Osteocyte (in vitro differentiated cells): ENCODE measurements around the gene TPCN2. TPM values are rescaled to one million over a fixed set of nuclear protein-coding genes. Genes with fewer than 3 reads are reported as not detected.
"Not testable (repeated sequence)": the region's sequence is repeated elsewhere in the genome, so short reads cannot be mapped to it uniquely, and the experiment has no call there.

ENCODE experiments used
- DNase-seq: peaks from one replicate; pipeline ENCODE4 v3.0.0; 2021; ENCODE audit warnings: mixed read lengths; ENCODE audit not compliant: unreplicated experiment; ENCODE audit errors: extremely low spot score
- H3K27ac Mint-ChIP-seq: one replicate; pipeline ENCODE4 v1.8.0; 2021; ENCODE audit warnings: mild to moderate bottlenecking, mixed read lengths; ENCODE audit not compliant: unreplicated experiment
- H3K27me3 Mint-ChIP-seq: one replicate; pipeline ENCODE4 v1.8.0; 2021; ENCODE audit warnings: mixed read lengths; ENCODE audit not compliant: unreplicated experiment
- H3K36me3 Mint-ChIP-seq: one replicate; pipeline ENCODE4 v1.8.0; 2021; ENCODE audit warnings: mixed read lengths; ENCODE audit not compliant: unreplicated experiment
- H3K4me1 Mint-ChIP-seq: one replicate; pipeline ENCODE4 v1.8.0; 2021; ENCODE audit warnings: mixed read lengths; ENCODE audit not compliant: unreplicated experiment
- H3K4me3 Mint-ChIP-seq: one replicate; pipeline ENCODE4 v1.8.0; 2021; ENCODE audit warnings: mild to moderate bottlenecking, moderate library complexity, mixed read lengths; ENCODE audit not compliant: unreplicated experiment
- H3K9me3 Mint-ChIP-seq: one replicate; pipeline ENCODE4 v1.8.0; 2021; ENCODE audit warnings: mixed read lengths; ENCODE audit not compliant: unreplicated experiment
- CTCF ChIP-seq: fragments of 200-600 bp; sonication (generic); IDR thresholded peaks from 2 replicates; pipeline ENCODE4 v1.5.0; 2021; ENCODE audit warnings: antibody characterized with exemption, mild to moderate bottlenecking, moderate library complexity
- total RNA-seq: library from RNA; stranded (reverse); gene quantifications from 2 replicates; pipeline ENCODE4 v1.2.1, GENCODE V29; 2021

Gene TPCN2
- total RNA-seq, 1 donor from 2014 or later, result 22.4 TPM

- Mint-ChIP-seq H3K4me3 (no peak overlapping the region), H3K27me3 (no peaks in the 10 kb centered on the region), H3K36me3 (peaks cover 6% of the 10 kb centered on the region), H3K9me3 (peaks cover 11% of the 10 kb centered on the region), H3K4me1 (peaks cover 11% of the 10 kb centered on the region), H3K27ac (no peak overlapping the region)
- DNase-seq, result no peak
- TF ChIP-seq CTCF, result no peak
These were observed 83.6 kb downstream of the TPCN2 start for GRCh38 chr11:69132301-69132670.

GRCh38 chr11:69133251-69133650, 84.5 kb downstream of the TPCN2 start:
- H3K9me3 Mint-ChIP-seq, result peaks cover 7% of the 10 kb centered on the region
- peaks cover 6% of the 10 kb centered on the region for H3K36me3 Mint-ChIP-seq
- DNase-seq, result no peak
- H3K4me1 Mint-ChIP-seq, result peaks cover 15% of the 10 kb centered on the region
- H3K4me3 Mint-ChIP-seq, result no peak overlapping the region
- no peak overlapping the region for H3K27ac Mint-ChIP-seq
- H3K27me3 Mint-ChIP-seq, result no peaks in the 10 kb centered on the region
- TF ChIP-seq CTCF, result no peak

GRCh38 chr11:69134182-69134581, 85.5 kb downstream of the TPCN2 start:
- not testable (repeated sequence) for H3K36me3 Mint-ChIP-seq, DNase-seq, H3K27me3 Mint-ChIP-seq, H3K9me3 Mint-ChIP-seq, H3K27ac Mint-ChIP-seq, H3K4me3 Mint-ChIP-seq
- peaks cover 18% of the 10 kb centered on the region for H3K4me1 Mint-ChIP-seq

GRCh38 chr11:69134957-69135356, 86.2 kb downstream of the TPCN2 start:
- no peak overlapping the region for H3K27ac Mint-ChIP-seq
- peaks cover 6% of the 10 kb centered on the region for H3K9me3 Mint-ChIP-seq
- H3K36me3 Mint-ChIP-seq, result peaks cover 6% of the 10 kb centered on the region
- H3K27me3 Mint-ChIP-seq, result no peaks in the 10 kb centered on the region
- peaks cover 18% of the 10 kb centered on the region for H3K4me1 Mint-ChIP-seq
- H3K4me3 Mint-ChIP-seq, result no peak overlapping the region
- DNase-seq, result no peak
- TF ChIP-seq CTCF, result no peak

GRCh38 chr11:69135420-69136363, 87.0 kb downstream of the TPCN2 start:
- H3K9me3 Mint-ChIP-seq, result peaks cover 6% of the 10 kb centered on the region
- peaks cover 16% of the 10 kb centered on the region for H3K4me1 Mint-ChIP-seq
- no peak for TF ChIP-seq CTCF
- no peak overlapping the region for H3K27ac Mint-ChIP-seq
- H3K27me3 Mint-ChIP-seq, result no peaks in the 10 kb centered on the region
- peaks cover 6% of the 10 kb centered on the region for H3K36me3 Mint-ChIP-seq
- DNase-seq, result no peak
- H3K4me3 Mint-ChIP-seq, result no peak overlapping the region
